Kidney tubule cell (primary cell): ENCODE data around the gene C11orf24.

Source experiments
- DNase-seq: peaks from one replicate; pipeline ENCODE4 v3.0.0-alpha.2; 2018; ENCODE audit warnings: low spot score

Gene C11orf24

DNA sequence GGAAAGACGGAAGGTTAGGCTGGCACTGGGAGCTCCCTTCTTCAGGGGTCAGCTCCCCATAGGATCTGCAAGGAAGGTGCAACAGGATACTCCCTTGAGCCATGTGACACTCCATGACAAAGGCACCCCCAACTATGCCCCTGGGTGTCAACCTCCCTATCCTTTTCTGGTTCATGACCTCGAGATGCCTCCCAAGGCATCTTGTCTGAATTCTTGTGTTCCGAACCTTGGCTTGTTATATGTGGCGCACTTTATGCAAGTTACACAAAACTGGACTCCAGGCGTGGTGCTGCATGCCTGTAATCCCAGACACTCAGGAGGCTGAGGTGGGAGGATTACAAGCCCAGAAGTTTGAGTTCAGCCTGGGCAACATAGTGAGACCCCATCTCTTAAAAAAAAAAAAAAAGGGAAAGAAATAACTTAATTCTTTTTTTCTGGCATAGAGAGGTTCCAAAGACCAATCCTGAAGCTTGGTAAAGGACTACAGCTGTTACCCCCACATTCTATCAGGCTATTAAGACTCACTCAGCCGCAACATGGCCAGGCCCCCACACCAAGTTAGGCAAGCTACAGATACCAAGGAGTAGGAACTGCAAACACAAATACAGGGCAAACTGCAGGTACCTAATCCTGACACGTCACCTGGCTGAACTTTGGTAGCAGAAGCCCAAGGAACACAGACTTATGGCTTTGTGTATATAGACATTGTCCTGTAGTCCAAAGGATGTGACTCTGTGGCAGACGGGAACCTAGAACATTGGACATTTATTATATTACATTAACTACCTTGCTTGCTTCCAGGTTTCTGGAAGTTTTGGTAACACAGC is 1.4 kb downstream of the C11orf24 start:
- DNase-seq, result peak; percentile 22

DNA sequence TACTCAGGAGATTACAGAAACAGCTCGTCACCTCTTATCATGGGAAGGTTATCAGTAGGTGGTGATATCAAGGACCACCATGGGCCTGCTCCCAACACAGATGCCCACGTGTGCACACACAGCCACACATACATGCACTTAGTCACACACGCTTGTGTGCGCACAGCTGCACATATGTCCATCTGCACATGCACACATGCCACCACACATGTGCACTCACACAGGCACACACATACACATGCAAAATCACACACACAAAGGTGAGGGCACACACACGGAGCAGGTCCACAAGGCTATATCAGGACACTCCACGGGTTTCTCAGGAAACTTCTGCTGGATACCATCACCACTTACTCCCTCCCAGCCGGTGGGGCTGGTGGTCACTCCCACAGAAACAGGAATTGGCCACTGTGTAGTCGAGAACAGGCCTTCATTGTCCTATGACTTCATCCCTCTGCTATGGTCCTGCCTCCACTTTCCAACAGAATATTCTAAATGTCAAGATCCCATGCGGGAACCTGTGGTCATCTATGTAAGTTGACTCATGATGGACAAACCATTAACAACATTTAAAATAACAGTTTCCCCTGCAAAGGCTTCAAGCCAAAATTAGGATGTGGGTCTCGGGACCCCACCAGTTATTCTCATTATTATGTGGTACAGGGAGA is 2.2 kb downstream of the C11orf24 start:
- DNase-seq, result peak; percentile 87

DNA sequence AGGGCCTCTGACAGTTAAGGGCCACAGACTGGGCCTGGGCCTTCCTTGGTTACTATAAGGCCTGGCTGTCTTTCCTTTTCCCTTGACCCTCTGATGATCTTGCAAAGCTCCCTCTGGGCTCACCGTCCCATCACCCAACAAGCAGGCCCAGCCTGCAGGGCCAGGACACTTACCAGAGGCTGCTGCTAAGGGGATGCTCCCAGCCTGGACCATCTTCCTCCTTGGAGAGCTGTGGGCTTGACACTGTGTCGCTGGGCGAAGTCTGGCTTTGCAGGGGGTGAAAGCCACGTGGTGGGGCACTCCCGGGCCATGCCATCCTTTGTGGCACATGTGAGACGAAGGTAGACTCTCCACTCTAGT is 3.9 kb downstream of the C11orf24 start:
- no peak for DNase-seq

DNA sequence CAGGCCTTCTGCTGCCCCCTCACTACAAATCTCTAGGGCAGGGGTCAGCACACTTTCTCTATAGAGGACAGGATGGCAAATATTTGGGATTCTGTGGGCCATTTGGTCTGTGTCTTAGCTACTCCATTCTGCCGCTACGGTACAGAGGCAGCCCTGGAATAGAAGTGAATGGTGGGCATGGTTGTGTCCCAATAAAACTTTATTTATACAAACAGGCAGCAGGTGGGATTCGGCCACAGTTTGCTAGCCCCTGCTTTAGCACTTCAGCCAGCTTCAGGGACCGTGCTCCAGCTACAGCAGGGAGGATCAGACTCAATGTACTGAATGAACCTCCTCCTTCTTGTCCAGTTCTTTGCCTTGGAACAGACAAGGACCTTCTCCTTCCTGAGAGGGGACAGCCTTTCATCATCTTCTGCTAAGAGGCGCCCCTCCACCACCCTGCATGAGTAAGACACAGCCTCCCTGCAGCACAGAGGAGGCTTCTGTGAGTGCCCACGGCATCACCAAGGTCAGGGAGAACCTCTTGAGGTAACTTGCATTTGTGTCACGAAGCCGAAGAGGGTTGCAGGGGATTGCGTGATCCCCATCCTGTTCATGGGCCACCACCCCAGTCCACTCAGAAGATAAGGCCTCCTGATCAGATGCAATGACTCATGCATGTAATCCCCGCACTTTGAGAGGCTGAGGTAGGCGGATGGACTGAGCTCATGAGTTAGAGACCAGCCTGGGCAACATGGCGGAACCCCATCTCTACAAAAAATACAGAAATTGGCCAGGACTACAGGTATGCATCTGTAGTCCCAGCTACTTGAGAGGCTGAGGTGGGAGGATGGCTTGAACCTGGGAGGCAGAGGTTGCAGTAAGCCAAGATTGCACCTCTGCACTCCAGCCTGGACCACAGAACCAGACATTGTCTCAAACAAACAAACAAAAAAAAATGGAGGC is 4.6 kb downstream of the C11orf24 start:
- DNase-seq, result no peak

DNA sequence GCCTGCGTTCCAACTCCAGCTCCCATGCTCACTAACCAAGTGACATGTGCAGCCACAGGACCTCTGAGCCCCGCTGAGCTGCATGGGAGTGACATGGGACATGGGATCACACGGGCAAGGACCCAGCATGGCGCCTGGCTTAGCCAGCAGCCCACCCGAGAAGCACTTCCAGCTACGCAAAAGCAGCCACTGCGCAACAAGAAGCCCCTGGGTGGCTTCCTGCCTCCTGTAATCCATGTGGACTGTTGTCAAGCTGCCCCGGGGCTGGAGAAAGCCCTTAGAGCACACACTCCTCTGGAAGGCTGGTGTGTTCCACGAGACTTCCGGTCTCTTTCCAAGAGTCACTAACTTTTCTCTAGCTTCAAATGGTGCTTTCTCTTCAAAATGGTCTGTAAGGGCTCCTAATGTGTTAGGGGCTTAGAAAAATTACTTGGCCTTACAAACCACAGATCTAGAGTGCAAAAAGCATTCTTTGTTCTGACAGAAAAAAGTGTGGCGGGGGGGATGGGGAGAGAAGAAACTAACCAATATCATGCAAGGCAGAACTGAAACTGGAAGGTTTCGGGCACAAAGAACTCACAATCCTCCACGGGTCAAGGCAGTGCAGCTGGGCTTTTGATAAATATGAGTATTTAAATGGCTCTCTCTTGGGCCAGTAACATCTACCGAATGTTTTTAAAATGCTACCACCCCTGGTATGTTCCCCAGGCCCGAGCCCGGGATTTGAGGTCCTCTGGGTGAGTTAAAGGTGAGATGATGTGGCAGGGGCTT is 5.5 kb downstream of the C11orf24 start:
- no peak for DNase-seq

DNA sequence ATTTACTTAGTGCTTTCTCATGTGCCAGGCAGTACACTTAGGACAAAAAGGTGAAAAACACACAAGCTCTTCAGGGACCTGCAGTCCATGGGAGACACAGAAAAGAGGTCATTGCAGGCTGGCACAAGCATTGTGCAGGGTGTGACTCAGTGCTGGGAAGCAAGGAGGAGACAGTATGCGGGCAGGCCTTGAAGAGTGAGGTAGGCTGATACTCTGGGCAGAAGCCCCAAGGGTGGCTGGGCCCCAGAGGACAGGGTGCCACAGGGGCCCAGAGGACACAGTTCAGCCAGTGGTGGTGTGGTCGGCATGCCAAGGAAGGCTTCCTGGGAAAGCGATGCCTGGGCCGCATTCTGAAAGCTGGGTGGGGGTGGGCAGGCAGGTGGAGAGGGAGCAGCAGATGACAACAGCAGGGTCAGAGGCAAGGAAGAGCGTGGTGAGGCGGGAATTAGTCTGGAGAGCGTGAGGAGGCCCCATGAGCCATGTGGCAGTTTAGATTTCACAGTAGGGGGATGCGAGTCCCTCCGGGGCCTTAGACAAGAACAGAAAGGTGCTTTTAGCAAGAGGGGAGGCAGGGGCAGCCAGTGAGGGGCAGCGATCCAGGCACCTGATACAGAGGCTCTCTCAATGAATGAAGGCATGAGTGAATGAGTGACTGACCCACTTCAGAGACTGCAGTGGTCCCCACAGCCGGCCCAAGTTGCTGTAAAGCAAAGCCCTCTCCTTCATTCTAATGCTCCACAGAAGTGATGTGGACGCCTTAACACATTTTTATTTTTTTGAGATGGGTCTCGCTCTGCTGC is 6.8 kb downstream of the C11orf24 start:
- no peak for DNase-seq

DNA sequence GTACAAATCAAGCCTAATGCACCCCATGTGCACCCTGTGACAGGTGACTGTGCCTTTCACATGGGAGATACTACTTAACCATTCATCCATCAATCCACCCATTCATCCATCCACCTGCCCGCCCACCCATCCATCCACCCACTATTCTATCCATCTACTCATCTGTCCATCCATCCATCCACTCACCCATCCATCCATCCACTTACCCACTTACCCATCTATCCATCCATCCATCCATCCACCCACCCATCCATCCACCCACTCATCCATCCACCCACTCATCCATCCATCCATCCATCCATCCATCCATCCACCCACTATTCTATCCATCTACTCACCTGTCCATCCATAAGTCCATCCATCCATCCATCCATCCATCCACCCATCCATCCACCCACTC is 7.5 kb downstream of the C11orf24 start:
- DNase-seq, result no peak

DNA sequence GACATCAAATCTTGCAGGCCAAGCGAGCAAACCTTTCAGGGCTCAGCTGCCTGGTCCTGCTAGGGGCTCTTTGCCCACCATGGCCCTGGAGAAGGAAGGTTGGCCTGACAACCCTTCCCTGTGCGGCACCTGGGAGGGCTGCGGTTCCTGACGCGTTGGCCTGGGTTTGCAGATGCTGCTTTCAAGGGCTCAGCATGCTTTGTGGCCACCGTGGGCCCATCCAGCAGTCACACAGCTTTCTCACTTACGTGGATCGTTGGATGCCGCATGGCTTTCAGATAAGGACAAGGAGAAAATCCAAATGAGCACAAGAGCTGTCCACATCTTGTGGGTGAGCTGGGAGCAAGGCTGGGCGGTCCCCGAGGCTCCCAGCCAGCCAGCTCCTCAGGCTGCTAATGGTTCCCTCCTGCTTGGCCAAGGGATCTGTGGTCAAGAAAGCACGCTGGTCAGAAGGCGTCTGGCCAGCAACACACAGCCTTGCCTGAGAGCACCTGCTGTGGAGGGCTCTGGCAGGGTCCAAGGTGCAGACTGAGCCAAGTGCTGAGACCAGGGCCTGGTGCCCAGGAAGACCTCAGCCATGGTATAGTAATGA is 8.2 kb downstream of the C11orf24 start:
- DNase-seq, result no peak

DNA sequence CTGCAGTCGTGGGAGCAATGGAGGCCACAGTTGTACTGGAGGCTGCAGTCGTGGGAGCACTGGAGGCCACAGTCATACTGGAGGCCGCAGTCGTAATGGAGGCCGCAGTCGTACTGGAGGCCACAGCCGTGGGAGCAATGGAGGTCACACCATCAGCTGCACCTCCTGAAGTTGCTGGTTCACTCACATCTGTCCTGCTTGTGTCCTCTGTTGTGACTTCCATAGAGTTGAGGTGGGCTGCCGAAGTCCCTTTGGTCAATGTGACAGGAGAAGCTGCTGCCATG is 9.3 kb downstream of the C11orf24 start:
- DNase-seq, result no peak

DNA sequence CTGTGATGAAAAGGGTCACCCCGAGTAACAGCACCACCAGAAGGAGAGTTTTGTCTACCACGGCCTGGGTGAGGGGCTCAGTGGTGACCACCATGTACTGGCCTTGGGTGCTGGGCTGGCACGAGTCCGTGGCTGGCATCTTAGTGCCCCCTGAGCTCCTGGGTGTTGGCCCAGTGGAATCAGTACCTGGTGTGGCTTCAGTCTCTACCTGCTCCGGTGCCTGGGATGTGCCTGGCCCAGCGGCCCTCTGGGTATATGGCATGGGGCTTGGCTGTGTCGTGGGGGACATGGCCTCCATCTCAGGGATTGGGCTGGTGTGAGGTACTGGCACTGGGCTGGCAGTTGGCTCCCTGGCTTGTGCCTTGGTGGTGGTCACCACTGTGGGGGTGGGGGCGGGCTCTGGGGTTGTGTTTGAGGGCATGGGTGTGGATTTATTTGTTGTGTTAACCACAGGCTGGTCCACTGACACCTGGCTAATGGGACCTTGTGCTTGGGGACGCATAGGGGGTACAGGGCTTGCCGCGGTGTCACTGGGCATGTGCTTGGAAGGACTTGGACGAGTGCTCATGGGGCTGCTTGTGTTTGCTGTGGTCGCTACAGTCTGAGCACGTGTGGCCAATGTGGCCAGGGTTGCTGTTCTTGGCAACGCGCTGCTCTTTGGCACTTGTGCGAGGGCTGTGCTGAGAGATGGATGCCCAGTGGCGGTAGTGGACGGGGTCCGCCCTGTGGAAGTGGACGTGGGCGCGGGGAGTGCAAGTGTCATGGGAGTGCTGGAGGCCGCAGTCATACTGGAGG is 9.8 kb downstream of the C11orf24 start:
- no peak for DNase-seq

DNA sequence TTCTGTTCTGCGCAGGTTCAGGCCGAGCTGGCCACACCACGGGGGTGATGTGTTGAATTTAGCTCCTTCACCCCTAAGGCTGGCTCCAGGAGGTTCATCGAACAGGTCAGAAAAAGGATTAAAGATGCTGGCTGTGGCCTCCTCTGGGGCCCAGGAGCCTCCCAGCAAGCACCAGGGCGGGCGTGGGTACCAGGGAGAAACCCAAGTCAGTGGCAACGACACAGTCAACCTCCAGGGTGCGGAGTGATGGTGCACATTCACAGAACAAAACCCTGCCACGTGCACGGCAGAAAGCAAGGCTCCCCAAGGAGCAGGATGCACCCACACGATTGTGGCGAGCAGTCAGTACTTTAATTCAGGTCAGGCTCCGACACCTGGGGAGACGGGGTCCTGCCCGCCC is 10.8 kb downstream of the C11orf24 start:
- no peak for DNase-seq

DNA sequence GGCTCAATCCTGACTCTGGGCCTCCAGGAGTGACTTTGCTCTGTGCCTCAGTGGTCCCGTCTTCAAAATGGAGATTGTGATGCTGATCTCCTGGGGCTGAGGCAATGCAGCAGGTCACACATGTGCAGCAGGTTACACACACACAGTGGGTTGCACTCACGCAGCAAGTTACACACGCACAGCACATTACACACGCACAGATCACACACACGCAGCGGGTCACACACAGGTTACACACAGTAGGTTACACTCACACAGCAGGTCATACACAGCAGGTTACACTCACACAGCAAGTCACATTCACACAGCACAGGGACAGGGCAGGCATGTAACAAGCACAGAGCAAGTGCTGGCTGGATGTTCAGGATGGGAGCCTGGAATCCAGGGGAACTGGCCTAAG is 11.3 kb downstream of the C11orf24 start:
- no peak for DNase-seq

DNA sequence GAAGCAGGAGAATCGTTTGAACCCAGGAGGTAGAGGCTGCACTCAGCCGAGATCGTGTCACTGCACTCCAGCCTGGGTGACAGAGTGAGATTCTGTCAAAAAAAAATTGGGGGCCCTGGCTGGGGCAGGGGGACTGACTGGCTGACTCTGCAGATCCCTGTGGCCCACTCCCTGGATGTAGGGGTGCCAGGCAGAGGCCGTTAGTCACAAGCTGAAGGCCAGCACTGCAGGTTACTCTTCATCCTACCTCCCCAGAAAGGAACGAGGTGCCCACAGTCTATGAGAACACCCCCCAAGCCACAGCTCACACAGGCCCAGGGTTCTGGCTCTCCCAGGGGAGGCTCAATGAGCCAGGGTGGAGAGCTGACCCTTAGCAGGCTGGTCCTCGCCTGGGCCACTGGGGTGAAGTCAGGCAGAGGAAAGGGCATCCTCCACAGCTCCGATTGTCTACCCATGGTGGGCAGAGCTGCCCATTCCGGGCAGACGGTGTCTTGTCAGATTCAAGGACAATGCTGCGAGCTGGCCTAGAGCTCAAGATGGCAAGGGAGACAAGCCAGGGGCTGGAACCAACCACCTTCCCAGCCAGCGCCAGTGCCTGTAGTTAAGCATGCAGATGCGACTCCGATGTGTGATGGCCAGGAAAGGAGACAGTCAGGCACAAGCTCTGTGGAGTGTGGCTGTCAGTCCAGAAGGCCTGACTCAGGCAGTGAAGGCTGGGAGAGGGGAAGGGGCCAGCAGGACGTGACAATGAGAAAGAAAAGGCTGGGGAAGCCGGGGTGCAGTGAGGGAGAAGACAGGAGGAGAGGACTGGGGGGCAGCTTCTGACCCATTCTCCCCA is 12.4 kb downstream of the C11orf24 start:
- DNase-seq, result no peak

DNA sequence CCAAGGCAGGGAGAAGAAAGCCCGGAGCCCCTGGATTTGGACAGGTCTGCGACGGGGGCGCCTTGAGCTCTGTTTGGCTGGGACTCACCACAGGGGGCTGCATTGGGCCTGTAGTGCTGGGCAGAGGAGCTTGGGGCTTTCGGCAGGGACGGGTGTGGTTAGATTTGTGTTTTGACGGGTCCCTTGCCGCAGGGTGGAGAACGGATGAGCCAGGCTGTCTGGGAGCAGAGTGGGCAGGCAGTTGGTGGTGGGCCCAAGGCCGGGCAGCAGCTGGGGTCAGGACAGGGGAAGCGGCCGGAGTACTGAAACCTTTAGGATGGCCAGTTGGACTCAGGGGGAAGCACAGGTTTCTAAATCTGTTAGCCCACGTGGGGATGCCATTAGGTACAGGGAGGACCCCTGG is 13.4 kb downstream of the C11orf24 start:
- no peak for DNase-seq

DNA sequence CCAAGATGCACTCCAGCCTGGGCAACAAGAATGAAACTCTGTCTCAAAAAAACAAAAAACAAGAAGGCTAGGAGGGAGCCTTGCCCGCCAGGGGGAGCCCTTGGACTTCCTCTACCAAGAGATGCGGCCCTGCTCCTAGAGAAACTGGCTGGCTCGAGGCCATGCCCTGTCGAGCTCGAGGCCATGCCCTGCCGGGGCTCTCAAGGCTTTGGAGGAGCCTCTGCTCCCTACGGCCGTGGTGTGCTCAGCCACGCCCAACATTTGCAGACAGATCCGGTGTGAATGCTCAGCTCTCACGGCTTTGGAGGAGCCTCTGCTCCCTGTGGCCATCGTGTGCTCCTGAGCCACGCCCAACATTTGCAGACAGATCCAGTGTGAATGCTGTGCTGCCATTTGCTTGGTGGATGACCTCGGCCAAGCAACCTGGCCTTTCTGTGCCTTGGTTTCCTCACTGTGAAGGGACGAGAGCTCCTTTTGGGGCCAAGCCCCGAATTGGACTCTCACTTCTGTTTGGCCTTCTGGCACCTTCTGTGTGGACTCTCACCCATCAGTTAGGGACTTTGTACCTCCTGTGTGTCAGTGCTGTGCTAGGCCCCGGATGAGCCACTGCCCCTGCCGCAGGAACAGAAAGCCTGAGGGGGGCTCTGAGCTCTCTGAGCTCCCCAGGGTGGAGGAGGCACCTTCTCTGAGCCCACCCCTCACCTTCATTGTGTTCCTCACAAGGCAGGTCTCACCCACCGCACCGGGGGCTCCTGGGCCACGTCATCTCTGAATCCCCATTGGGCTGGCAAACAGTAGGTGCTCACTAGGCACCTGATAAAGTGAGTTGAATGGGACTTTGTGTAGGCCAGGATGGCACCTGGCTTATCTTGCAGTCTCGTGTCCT is 14.1 kb downstream of the C11orf24 start:
- DNase-seq, result peak; percentile 90

DNA sequence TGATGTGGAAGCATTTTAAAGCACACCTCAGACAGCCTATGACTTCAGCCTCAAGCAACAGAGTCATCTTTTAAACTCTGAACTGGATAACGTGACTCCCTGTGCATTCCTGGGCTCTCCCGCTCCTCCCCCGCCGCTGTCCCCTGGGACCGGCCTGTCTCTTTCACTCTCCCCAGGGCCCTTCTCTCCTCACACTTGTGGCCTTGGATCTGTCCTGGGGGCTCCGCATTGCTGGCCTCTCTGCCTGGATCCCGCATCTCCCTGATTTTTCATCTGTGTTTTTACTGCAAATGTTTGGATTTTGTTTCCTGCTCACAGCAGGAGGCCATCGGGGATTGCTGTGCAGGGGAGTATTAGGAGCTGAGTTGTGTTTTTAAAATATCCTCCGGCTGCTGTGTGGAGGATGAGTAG is 15.4 kb downstream of the C11orf24 start:
- peak; percentile 50 for DNase-seq

DNA sequence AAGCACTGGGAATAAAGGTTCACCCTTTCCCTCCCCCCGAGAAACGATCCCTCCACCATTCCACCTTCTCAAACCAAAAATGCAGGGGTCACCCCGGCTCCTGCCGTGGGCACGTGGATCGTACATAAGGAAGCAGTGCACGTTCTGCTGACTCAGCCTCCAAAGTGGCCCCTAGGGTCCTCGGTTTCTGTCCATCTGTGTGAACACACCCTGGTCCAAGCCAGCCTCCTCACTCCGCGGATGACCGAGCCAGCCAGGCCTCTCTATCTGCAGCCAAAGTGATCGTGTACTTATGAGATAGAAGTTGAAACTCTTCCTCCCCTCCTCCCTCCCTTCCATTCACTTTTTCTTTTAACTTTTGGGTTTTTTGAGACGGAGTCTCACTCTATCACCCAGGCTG is 16.2 kb downstream of the C11orf24 start:
- no peak for DNase-seq

DNA sequence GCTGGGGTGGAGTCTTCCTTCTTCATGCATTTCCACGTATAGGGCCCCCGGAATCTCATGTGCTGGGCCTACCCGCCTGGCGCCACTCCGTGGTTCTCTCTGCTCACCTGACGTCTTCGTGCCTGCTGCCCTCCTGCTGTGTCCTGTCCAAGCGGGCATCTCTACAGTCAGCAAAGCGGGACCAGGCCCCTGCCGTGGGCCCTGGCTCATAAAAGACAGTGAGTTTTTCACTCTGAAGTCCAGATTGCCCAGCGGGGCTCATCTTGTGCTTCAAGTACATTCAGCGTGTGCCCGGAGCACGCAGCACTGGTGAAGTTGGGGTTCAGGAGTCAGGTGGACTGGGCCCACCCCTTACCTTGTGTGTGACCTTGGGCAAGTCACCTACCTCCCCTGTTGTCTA is 17.4 kb downstream of the C11orf24 start:
- DNase-seq, result no peak
